SW480 (cell line): Measurements from ENCODE around the gene BRD1.

Experiments used
- DNase-seq: peaks from one replicate; pipeline ENCODE4 v3.0.0-alpha.2; 2016; ENCODE audit warnings: low spot score

The BRD1 gene

DNA sequence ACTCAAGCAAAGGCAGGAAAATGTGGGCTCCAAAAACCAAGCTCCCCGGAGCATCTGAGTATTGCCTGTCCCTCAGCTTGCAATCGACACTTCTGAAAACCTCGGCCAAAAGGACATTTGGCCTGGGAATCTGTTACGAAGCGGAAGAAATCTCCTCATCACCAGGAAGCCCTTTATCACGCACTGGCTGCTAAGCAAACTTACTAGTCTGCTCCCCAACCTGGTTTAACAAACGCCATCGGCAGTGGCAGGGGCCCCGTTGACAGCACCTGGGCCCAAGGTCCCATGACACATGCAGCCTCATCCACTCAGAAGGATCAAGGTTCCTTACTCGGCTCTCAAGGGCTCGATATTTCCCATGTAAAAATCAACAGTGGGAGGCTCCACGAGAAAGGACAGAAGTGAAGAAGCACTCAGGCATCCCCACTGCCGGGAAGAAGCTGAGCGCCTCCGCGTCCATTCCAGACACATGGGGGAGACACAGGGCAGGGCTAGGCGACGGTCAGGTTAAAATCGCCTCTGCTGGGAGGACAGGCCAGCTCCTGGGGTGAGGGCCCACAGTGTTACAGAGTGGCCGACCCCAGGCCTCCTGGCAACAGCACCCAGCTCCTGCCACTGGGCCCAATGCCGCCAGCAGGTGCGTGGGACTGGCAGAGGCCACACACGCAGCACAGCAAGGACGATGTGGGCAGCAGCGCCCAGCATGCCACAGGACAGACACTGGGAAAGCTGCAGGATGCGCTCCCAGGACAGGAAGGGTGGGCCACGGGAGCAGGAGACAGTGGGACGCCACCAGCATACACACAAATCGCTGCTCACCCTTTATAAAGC is 27.1 kb downstream of the BRD1 start:
- DNase-seq, result no peak

- no peak for DNase-seq
Observed at GRCh38 chr22:49799431-49800075, 28.1 kb downstream of the BRD1 start.

DNA sequence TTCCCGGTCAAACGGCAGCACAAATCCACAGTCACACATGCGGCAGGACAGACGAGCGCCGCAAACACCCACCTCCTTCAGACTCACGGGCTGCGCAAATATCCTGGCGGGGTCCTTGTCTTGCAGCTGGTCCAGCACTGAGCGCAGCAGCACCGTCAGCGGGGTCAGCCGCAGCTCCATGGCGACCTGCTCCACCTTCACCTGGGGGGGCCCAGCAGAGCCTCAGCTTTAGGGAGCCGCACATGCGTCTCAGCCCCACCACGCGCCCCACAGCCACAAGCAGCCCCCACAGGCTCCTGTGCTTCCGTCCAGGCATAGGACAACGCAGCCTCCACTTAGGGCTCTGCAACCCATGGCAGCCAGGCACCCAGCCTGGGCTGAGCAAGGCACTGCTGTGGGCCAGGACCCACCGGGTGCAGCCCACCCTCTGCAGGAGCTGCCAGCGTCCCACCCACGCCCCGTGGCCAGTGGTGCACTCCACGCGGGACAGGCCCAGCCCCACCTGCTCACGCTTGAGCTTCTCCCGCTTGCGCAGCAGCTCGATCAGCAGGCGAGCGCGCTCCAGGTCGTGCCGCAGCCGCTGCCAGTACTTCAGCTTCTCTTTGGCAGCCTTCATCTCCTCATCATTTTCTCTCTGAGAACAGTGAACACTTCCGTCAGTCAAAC is 29.1 kb downstream of the BRD1 start:
- DNase-seq, result no peak

- DNase-seq, result no peak
Observed at GRCh38 chr22:49797706-49798105, 30.0 kb downstream of the BRD1 start.

- no peak for DNase-seq
Observed at GRCh38 chr22:49796596-49797270, 30.9 kb downstream of the BRD1 start.

DNA sequence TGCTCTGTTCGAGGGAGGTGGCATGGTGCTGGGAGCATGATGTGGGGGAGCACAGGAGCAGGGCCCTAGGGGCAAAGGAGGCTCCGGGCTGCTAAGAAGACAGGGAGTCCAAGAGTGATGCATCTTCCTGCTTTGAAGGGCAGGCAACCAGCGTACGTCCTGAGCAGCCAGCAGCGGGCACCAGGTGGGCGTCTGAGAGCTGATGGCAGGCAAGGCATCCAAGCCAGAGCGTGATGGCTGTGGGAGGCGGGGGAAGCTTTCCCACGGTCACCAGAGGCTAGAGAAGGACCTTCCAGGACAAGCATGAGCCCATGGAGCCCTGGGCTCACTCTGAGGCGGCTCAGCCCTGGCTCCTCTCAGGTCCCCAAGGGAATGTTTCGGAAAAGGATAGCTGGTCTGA is 32.2 kb downstream of the BRD1 start:
- no peak for DNase-seq

GRCh38 chr22:49793871-49794270 is 33.8 kb downstream of the BRD1 start:
- no peak for DNase-seq

- no peak for DNase-seq
Observed at GRCh38 chr22:49793296-49793695, 34.4 kb downstream of the BRD1 start.

GRCh38 chr22:49792107-49792506 is 35.6 kb downstream of the BRD1 start:
- no peak for DNase-seq

DNA sequence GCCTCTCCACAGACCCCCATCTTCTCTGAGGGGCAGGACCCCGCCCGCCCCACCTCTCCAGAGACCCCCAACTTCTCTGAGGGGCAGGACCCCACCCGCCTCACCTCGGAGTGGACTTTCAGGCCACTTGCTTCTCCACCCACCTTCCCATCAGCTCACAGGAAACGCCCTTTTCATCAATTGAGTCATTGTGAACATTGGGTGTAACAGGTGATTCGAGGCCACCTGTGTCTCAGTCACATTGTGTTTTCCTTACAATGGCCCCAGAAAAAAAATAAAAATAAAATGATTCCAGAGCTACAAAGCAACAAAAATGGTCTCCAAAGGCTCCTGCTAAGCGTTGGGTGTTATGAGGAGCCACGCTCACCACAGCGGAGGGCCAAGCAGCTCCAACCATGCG is 36.0 kb downstream of the BRD1 start:
- no peak for DNase-seq

GRCh38 chr22:49790912-49791311 is 36.8 kb downstream of the BRD1 start:
- no peak for DNase-seq

GRCh38 chr22:49789289-49790141 is 38.2 kb downstream of the BRD1 start:
- DNase-seq, result no peak

DNA sequence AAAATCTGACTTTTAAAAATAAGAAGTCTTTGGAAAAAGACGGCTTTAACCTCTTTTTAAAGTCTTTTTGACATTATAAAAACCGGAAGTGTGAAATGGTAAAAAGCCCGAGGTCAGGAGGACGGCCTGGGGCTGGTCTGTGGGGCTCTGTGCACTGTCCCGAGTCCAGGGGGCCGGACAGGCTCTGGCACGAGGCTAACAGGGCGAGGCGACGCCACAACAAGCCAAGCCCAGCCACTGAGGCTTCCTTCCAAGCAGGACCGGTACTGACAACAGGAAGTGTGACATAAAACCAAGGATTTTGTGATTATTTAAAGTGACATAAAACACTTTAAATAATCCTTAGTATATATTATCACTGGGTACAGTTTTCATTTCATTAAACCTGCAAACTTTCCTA is 39.2 kb downstream of the BRD1 start:
- no peak for DNase-seq

- no peak for DNase-seq
Observed at GRCh38 chr22:49787861-49788260, 39.8 kb downstream of the BRD1 start.

GRCh38 chr22:49786976-49787706 is 40.5 kb downstream of the BRD1 start:
- no peak for DNase-seq

DNA sequence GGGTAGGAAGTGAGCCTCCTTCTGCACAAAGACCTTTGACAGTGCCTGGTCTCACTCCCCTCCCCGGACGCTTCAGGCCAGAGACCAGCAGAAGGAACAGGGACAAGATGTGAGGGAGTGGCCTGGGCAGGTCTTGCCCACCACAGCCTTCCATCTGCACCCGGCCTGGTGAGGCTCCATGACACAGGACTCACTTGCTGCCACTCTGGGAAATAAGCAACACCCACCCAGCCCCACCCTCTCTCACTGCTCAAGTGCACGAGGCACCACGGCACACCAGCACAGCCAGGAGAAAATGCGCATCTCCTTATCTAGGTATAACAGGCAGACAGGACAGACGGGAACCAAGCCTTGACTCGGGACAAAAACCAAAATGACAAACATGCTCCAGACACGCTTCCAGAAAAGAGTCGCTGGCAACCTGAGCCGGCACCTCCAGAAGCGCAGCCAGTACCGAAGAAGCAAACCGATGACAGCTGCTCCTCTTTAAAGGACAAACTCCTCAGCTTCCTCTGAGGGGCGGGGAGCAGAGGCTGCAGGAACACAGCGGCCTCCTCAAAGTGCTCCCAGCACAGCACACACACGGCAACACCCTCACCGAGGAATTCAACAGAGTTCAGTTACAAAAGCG is 41.7 kb downstream of the BRD1 start:
- no peak for DNase-seq

- DNase-seq, result no peak
Observed at GRCh38 chr22:49785046-49785521, 42.6 kb downstream of the BRD1 start.

GRCh38 chr22:49784630-49784971 is 43.1 kb downstream of the BRD1 start:
- DNase-seq, result no peak

- DNase-seq, result no peak
Observed at GRCh38 chr22:49783926-49784629, 43.6 kb downstream of the BRD1 start.
